Mesenchymal stem cell (in vitro differentiated cells and primary cell): Measurements from ENCODE around the gene MED4.

Source experiments
- DNase-seq: peaks from one replicate; pipeline ENCODE4 v3.0.0-alpha.2; 2013
- H2AFZ ChIP-seq: one replicate; pipeline ENCODE4 v1.6.1; 2013; ENCODE audit warnings: low read depth, mild to moderate bottlenecking, control low read depth, inconsistent platforms, low read length, moderate library complexity
- H2AK5ac ChIP-seq: 2 replicates; pipeline ENCODE4 v1.6.1; 2013; ENCODE audit warnings: low read length, moderate library complexity, mild to moderate bottlenecking, inconsistent platforms; ENCODE audit not compliant: severe bottlenecking
- H2BK120ac ChIP-seq: one replicate; pipeline ENCODE4 v1.6.1; 2013; ENCODE audit warnings: low read depth, mild to moderate bottlenecking, inconsistent platforms, low read length, moderate library complexity
- H2BK12ac ChIP-seq, 2 experiments: one replicate each; pipeline ENCODE4 v1.6.1; 2013; ENCODE audit warnings: inconsistent platforms in 2 of 2, low read length in 2 of 2, mild to moderate bottlenecking in 2 of 2, moderate library complexity in 2 of 2, control low read depth in 1 of 2
- H2BK15ac ChIP-seq: one replicate; pipeline ENCODE4 v1.6.1; 2013; ENCODE audit warnings: mild to moderate bottlenecking, low read depth, inconsistent platforms; ENCODE audit not compliant: poor library complexity, severe bottlenecking
- H2BK5ac ChIP-seq: 2 replicates; pipeline ENCODE4 v1.6.1; 2013; ENCODE audit warnings: low read depth, mild to moderate bottlenecking, low read length, control low read depth, inconsistent platforms; ENCODE audit not compliant: poor library complexity, severe bottlenecking
- H3K14ac ChIP-seq, 2 experiments: one replicate each; pipeline ENCODE4 v1.6.1; 2013; ENCODE audit warnings: inconsistent platforms in 2 of 2, low read length in 2 of 2, control low read depth in 1 of 2, mild to moderate bottlenecking in 1 of 2, moderate library complexity in 1 of 2
- H3K18ac ChIP-seq, 2 experiments: one replicate each; pipeline ENCODE4 v1.6.1; 2013; ENCODE audit warnings: inconsistent platforms in 2 of 2, low read length in 2 of 2, control low read depth in 1 of 2, low read depth in 1 of 2, mild to moderate bottlenecking in 1 of 2
- H3K23ac ChIP-seq, 2 experiments: one replicate each; pipeline ENCODE4 v1.6.1; 2013; ENCODE audit warnings: inconsistent platforms in 2 of 2, low read length in 2 of 2, mild to moderate bottlenecking in 2 of 2, moderate library complexity in 2 of 2, control low read depth in 1 of 2
- H3K27ac ChIP-seq: 2 replicates; pipeline ENCODE4 v1.5.1; 2013; ENCODE audit warnings: mild to moderate bottlenecking, moderate library complexity, low read length, control low read depth, inconsistent platforms; ENCODE audit not compliant: poor library complexity, severe bottlenecking
- H3K27me3 ChIP-seq, 2 experiments: 2 replicates each; pipeline versions ENCODE4 v1.6.1 to v1.7.0; 2013; ENCODE audit warnings: low read length in 2 of 2, mild to moderate bottlenecking in 2 of 2, moderate library complexity in 2 of 2, control low read depth in 1 of 2, inconsistent platforms in 1 of 2; ENCODE audit not compliant: control insufficient read depth in 1 of 2, insufficient read depth in 1 of 2
- H3K36me3 ChIP-seq, 2 experiments: 2 replicates each; pipeline versions ENCODE4 v1.6.1 to v1.7.0; 2013; ENCODE audit warnings: low read length in 2 of 2, control low read depth in 1 of 2, inconsistent platforms in 1 of 2, low read depth in 1 of 2, mild to moderate bottlenecking in 1 of 2; ENCODE audit not compliant: insufficient read depth in 2 of 2, control insufficient read depth in 1 of 2
- H3K4ac ChIP-seq, 2 experiments: one replicate each; pipeline ENCODE4 v1.6.1; 2013; ENCODE audit warnings: inconsistent platforms in 2 of 2, low read length in 2 of 2, mild to moderate bottlenecking in 2 of 2, moderate library complexity in 2 of 2, control low read depth in 1 of 2, low read depth in 1 of 2
- H3K4me1 ChIP-seq: 2 replicates; pipeline ENCODE4 v1.6.1; 2013; ENCODE audit warnings: low read depth, low read length, control low read depth; ENCODE audit not compliant: control insufficient read depth, insufficient read depth
- H3K4me2 ChIP-seq: 2 replicates; pipeline ENCODE4 v1.6.1; 2013; ENCODE audit warnings: low read length, mild to moderate bottlenecking, inconsistent platforms; ENCODE audit not compliant: poor library complexity, severe bottlenecking
- H3K4me3 ChIP-seq, 2 experiments: 2 replicates each; pipeline versions ENCODE4 v1.5.1 to v1.7.0; 2013; ENCODE audit warnings: low read length in 2 of 2, mild to moderate bottlenecking in 2 of 2, control low read depth in 1 of 2, low read depth in 1 of 2; ENCODE audit not compliant: insufficient read depth in 1 of 2
- H3K79me1 ChIP-seq: replicated peaks from 2 replicates; pipeline ENCODE4 v1.6.1; 2013; ENCODE audit warnings: mild to moderate bottlenecking, control low read depth, low read length, inconsistent platforms; ENCODE audit not compliant: poor library complexity, severe bottlenecking
- H3K9ac ChIP-seq: 2 replicates; pipeline ENCODE4 v1.7.0; 2013; ENCODE audit warnings: mild to moderate bottlenecking, low read length, moderate library complexity
- H3K9me3 ChIP-seq: 2 replicates; pipeline ENCODE4 v1.7.0; 2013; ENCODE audit warnings: mild to moderate bottlenecking, low read length; ENCODE audit not compliant: control insufficient read depth
- H4K8ac ChIP-seq: one replicate; pipeline ENCODE4 v1.6.1; 2013; ENCODE audit warnings: inconsistent platforms, mild to moderate bottlenecking, low read length, moderate library complexity
- H4K91ac ChIP-seq: one replicate; pipeline ENCODE4 v1.6.1; 2013; ENCODE audit warnings: mild to moderate bottlenecking, low read length, inconsistent platforms
- WGBS: methylation state at CpG from one replicate; pipeline ENCODE4 v1.1.7; 2013; ENCODE audit warnings: mixed read lengths; 5-methylcytosine and 5-hydroxymethylcytosine counted together

MED4 gene

DNA sequence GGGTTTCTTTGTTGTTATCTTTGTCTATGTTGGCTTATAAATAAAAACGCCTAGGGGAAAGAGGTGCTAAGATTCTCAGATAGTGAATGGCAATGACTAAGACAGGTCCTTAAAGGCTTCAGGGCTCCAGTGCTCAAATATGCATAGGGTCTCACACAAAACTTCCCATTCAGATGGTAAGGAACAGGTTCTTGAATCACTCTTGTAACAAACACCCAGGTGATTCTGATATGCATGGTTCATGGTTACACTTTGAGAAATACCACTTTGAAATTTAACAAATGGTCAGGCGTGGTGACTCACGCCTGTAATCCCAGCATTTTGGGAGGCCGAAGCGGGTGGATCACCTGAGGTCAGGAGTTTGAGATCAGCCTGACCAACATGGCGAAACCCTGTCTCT, 40.3 kb downstream of the MED4 start:
- no peak overlapping the region for H3K23ac ChIP-seq
- no peak overlapping the region for H3K18ac ChIP-seq
- H2BK15ac ChIP-seq: no peak overlapping the region
- no peak overlapping the region for H3K14ac ChIP-seq
- H3K9me3 ChIP-seq: no peaks in the 10 kb centered on the region
- no peak overlapping the region for H4K8ac ChIP-seq
- no peak overlapping the region for H3K4me3 ChIP-seq
- H2BK12ac ChIP-seq: no peak overlapping the region
- no peaks in the 10 kb centered on the region for H3K27me3 ChIP-seq
- H4K91ac ChIP-seq: no peak overlapping the region
- H2AK5ac ChIP-seq: no peak overlapping the region
- H3K4me1 ChIP-seq: no peaks in the 10 kb centered on the region
- 90% methylated on average over 6 of the region's 6 CpGs for WGBS
- no peak overlapping the region for H3K4ac ChIP-seq
- peaks cover 13% of the 10 kb centered on the region for H3K79me1 ChIP-seq
- no peak overlapping the region for H3K27ac ChIP-seq
- no peak overlapping the region for H2BK5ac ChIP-seq
- H3K36me3 ChIP-seq: peaks cover 16 to 48% of the 10 kb centered on the region in 2 experiments
- no peak for DNase-seq
- H3K9ac ChIP-seq: no peak overlapping the region
- no peak overlapping the region for H3K4me2 ChIP-seq
- H2BK120ac ChIP-seq: no peak overlapping the region
- no peak overlapping the region for H2AFZ ChIP-seq

GRCh38 chr13:48050550-48050949, 44.4 kb downstream of the MED4 start:
- Histone ChIP-seq H3K27ac (no peak overlapping the region), H2AFZ (no peak overlapping the region), H2AK5ac (no peak overlapping the region), H3K27me3 (no peaks in the 10 kb centered on the region), H3K36me3 (peaks cover 22 to 69% of the 10 kb centered on the region in 2 experiments), H3K4me1 (no peaks in the 10 kb centered on the region), H3K18ac (no peak overlapping the region), H2BK12ac (no peak overlapping the region), H4K91ac (no peak overlapping the region), H3K79me1 (peaks cover 14% of the 10 kb centered on the region), H4K8ac (no peak overlapping the region), H3K4me2 (no peak overlapping the region), H2BK15ac (no peak overlapping the region), H3K9ac (no peak overlapping the region), H3K9me3 (no peaks in the 10 kb centered on the region), H2BK5ac (no peak overlapping the region), H3K4ac (no peak overlapping the region), H3K23ac (no peak overlapping the region), H2BK120ac (no peak overlapping the region), H3K4me3 (no peak overlapping the region), H3K14ac (no peak overlapping the region)
- WGBS: 98% methylated on average over 3 of the region's 3 CpGs
- no peak for DNase-seq

DNA sequence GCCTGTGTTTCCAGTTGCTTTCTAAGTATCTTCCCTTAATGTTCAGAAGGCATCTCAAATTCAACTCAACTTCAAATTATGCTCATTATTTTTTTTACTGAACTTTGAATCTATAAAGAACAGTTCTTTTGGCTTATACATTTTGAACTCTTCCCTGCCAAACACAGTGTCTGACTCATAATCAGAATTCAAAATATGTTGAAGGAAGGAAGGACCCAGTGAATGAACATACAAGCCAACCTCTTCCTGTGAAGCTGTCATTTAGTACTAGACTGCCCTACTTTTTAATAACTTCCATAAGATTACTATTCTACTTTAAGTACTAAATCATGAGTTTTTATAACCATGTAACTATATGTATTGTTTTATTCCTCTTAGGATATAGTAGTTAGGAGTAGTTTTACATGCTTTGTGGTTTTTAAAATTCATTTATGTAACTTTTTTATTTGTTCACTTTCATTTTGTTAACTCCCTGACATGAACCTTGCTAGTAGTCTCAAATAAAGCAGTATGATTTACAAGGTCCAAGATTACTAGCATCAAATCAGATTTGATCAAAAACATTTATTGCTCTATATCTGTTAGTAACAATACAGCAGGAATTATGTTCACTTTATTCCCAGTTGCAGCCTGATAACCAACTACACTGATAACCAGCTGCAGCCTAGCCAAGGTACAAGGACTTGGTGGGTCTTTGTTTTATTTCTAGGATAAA, 51.0 kb downstream of the MED4 start:
- Histone ChIP-seq H2BK5ac (no peak overlapping the region), H3K9me3 (no peaks in the 10 kb centered on the region)

DNA sequence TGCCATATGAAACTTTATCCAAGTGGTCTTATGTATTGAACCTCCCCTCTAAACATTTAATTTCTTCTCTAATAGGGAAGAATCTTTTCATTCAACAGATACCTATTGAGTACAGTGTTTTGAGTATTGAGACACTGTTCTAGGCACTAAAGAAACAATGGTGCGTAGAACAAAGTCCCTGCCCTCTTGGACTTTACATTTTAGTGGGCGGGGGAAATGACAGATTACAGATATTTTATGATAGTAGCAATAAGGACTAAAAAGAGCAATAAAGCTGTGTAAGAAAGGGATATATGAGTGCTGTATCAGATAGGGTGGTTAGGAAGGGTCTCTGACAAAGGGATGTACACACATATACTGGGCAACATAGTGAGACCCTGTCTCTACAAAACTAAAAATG, 52.0 kb downstream of the MED4 start:
- Histone ChIP-seq H3K9me3 (no peaks in the 10 kb centered on the region), H2AK5ac (no peak overlapping the region), H3K4me1 (peaks cover 3% of the 10 kb centered on the region), H2BK120ac (no peak overlapping the region), H3K27me3 (no peaks in the 10 kb centered on the region), H3K4me2 (no peak overlapping the region), H2BK15ac (no peak overlapping the region), H3K4ac (no peak overlapping the region), H3K27ac (no peak overlapping the region), H3K23ac (no peak overlapping the region), H3K4me3 (no peak overlapping the region), H3K18ac (no peak overlapping the region), H3K9ac (no peak overlapping the region), H3K79me1 (peaks cover 16% of the 10 kb centered on the region), H2AFZ (no peak overlapping the region), H4K91ac (no peak overlapping the region), H2BK12ac (no peak overlapping the region), H4K8ac (no peak overlapping the region), H3K14ac (no peak overlapping the region), H3K36me3 (peaks cover 0 to 23% of the 10 kb centered on the region in 2 experiments), H2BK5ac (no peak overlapping the region)
- WGBS: 96% methylated on average over 2 of the region's 2 CpGs
- no peak for DNase-seq

More for the DNA sequence above, 51.0 kb downstream of the MED4 start:
- Histone ChIP-seq H3K4me3 (peak overlapping the region in 1 of 2 experiments; percentile 23), H3K27ac (peak overlapping the region; percentile 8), H4K8ac (no peak overlapping the region), H3K36me3 (peaks cover 3 to 33% of the 10 kb centered on the region in 2 experiments), H3K79me1 (peaks cover 15% of the 10 kb centered on the region), H3K4ac (no peak overlapping the region), H2BK12ac (no peak overlapping the region), H3K27me3 (no peaks in the 10 kb centered on the region), H3K4me1 (no peaks in the 10 kb centered on the region), H3K4me2 (no peak overlapping the region), H3K9ac (peak overlapping the region; percentile 68), H3K18ac (no peak overlapping the region), H3K23ac (no peak overlapping the region), H3K14ac (no peak overlapping the region), H2BK120ac (no peak overlapping the region), H2BK15ac (no peak overlapping the region), H2AK5ac (no peak overlapping the region), H4K91ac (no peak overlapping the region), H2AFZ (no peak overlapping the region)
- DNase-seq: peak; percentile 29
